OCI-M2 (cell line): ENCODE data around the gene TNK1.

Experiments used
- DNase-seq: peaks from one replicate; lab custom pipeline; 2025; ENCODE audit not compliant: unreplicated experiment; lab: John Stamatoyannopoulos, UW

The TNK1 gene

GRCh38 chr17:7389924-7390910 lies 9.3 kb downstream of the TNK1 start:
- no peak for DNase-seq

- DNase-seq, result no peak
Measured at GRCh38 chr17:7391307-7391706, 10.4 kb downstream of the TNK1 start.

DNA sequence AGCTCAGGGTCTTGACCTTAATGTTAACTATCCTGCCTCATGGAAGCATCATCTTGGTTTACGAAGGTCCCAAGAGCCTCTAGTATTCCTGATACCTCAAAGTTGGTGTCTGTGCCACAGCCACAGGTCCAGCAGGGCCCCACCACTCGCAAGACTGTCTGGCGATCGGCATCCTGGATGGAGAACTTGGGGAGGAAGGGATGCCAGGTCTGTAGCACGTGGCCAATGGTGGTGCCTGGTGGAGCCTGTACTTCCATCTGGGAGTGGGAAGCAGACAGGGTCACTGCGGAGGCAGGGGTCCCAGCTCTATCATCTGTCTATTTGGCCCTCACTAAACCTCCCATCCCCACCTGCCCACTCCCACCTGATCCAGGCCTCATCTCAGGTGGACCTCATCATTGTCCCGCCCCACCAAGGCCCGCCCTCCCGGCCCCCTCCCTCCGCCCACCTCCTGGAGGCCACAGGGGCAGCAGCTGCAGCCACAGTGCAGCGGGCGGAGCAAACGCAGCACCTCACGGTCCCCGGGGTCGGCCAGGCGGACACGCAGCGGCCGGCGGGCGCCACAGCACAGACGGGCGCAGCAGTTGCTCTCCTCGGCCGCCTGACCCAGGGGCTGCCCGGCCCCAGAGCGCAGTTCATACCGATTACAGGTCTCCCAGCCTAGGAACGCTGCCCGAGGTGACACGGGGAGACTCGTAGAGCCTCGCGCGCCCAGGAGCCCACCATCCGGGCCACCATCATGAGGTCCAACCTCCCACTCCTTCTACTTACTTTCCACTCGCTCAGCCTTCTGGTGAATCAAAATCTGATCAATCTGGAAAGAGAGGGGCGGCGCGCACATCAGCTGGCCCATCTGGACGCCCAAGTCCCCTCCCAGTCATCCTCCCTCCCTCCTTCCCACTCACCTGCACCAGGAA lies 12.1 kb downstream of the TNK1 start:
- no peak for DNase-seq

GRCh38 chr17:7393613-7394451 lies 12.9 kb downstream of the TNK1 start:
- no peak for DNase-seq

DNA sequence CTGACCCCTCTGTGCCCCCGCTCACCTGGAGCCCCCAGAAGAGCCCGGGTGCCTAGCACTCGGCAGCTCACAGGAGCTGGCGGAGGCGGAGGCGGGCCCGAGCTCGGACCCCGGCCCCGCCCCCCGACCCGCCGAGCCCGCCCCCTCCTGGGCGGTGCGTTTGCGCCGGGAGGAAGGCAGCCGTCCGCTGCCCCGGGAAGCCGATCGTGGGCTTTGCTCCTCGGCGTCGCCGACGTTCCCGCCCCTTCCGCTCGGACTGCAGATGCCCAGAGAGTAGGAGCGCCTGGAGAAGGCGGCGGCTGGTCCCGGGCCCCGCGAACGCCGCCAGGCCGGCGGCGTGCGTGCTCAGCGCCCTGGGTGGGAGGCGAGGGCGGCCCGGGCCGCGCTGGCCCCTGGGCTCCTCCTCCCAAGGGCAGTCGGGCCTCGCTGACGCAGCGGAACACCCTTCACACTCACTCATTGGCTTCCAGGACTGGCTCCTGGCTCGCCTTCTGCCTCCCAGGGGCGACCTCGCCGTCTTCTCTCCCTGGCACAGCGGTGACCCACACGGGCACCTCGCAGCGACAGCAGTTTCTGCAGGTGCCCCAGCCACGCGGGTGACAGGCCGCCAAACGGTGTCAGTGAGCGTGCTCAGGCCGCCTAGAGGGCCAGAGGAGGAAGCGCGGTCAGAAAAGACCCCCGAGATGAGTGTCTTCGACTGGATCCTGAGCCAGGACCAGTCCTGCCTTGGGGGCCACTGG lies 13.7 kb downstream of the TNK1 start, which contains the start of gene PLSCR3:
TSS of gene PLSCR3 (minus strand) at position 74 of the 740 bp plus-strand sequence. CDS start 415 bp downstream, outside the sequence.
- peak; percentile 6 for DNase-seq

DNA sequence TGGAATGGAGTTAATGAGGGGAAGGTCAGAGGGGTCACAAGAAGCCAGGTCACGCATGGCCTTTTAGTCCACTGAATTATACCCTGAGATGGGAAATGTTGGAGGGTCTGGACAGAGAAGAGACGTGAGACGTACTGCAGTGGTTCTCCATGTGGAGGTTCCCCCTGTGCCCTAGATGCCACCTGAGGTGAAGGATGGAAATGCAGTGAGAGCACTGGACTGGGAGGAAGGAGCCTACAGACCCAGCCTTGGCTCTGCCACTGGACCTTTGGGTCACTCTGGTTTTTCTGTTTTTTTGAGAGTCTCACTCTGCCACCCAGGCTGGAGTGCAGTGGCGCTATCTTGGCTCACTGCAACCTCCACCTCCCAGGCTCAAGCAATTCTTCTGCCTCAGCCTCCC lies 15.3 kb downstream of the TNK1 start:
- no peak for DNase-seq

GRCh38 chr17:7398612-7399011 lies 17.7 kb downstream of the TNK1 start:
- DNase-seq, result no peak

GRCh38 chr17:7403043-7403726 lies 22.3 kb downstream of the TNK1 start:
- DNase-seq, result no peak

- DNase-seq, result peak; percentile 59
Measured at GRCh38 chr17:7403727-7403976, 22.8 kb downstream of the TNK1 start.

GRCh38 chr17:7403977-7404736 lies 23.3 kb downstream of the TNK1 start, which contains the start of gene TMEM256:
Gene TMEM256 (minus strand): TSS chr17:7404097. CDS start chr17:7404084, 13 bp downstream.
- DNase-seq, result peak; percentile 87

DNA sequence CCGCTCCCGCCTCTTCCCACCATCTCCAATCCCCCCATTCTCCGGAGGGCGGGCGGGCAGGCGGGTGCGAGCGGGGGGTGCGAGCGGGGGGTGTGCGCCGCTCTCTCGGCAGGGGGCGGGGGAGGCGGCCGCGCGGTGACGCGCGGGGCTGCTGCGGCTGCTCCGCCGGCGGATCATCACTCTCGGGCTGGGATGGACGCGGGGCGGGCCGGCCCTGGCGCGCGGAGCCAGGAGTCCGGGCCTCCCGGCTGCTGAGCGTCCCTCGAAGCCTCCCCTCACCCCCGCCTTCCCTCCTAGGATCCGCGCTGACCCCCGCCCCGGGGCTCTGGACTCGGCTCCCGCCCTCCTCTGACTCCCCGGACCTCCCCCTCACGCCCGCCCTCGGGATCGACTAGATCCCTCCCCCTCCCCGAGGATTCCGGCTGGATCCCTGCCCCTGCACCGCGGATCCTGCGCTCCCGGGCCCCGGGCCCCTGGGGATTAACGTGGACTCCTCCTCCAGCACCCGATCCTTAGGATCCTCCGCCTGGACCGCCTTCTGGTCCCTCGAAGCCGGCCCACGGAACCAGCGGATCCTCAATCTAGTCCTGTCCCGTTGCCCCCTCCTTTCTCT lies 24.0 kb downstream of the TNK1 start:
- DNase-seq, result no peak

DNA sequence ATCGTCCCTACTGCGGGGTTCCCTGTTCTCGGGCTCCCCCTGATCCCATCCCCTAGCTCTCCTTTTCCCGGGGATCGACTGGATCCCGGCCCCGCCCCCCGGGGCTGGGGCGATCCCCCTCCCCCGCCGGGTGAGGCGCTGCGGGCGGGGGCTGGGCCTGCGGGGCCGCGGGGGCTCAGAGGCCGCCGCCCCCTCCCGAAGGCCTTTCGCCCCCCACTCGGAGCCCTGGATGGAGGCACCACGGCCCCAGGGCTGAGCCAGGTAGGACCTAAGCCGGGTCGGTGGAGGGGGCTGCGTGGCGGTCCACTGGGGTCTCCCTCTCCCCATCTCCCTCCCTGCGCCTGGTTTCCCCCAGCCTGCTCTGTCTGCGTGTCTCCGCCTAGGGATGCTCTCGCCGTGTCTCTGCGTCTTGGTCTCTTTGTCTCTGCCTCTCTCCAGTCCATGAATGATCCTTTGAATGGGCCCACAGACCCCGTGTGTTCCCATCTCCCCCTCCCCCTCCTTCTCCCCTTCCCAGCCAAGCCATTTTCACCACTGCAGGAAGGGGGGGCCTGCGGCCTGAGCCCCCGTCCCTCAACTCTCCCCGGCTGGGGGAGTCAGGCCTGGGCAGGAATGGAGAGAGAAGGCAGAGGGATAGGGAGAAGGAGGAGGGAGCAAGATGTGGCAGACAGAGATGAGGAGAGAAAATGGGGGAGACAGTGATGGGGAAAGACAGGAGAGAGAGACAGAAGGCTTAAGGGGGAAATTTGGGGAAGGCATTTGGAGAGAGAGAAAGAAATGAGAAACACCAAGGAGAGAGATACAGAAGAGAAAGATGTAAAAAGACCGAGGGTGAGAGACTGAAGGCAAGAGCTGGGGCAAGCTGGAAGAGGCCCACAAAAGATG lies 24.7 kb downstream of the TNK1 start:
- DNase-seq, result no peak

- DNase-seq, result no peak
Measured at GRCh38 chr17:7406235-7406825, 25.4 kb downstream of the TNK1 start.

DNA sequence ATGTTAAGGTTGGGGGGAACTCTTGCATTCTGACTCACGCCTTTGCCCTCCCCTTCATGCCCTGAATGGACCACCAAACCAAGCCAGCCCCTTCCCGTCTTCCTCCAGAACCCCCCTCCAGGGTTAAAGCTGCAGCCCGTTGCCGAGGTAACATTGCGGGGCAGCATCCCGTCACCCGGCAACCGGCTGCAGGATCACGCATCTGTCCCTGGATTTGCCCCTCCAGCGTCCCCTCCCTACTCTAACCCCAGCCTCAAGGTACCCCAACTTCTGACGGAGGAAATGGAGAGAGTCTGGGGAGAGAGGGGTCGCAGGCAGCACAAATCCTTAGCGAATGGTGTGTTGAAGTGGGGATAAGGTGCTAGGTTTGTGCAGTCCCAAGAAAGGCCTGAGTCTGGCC lies 26.2 kb downstream of the TNK1 start:
- DNase-seq, result no peak

DNA sequence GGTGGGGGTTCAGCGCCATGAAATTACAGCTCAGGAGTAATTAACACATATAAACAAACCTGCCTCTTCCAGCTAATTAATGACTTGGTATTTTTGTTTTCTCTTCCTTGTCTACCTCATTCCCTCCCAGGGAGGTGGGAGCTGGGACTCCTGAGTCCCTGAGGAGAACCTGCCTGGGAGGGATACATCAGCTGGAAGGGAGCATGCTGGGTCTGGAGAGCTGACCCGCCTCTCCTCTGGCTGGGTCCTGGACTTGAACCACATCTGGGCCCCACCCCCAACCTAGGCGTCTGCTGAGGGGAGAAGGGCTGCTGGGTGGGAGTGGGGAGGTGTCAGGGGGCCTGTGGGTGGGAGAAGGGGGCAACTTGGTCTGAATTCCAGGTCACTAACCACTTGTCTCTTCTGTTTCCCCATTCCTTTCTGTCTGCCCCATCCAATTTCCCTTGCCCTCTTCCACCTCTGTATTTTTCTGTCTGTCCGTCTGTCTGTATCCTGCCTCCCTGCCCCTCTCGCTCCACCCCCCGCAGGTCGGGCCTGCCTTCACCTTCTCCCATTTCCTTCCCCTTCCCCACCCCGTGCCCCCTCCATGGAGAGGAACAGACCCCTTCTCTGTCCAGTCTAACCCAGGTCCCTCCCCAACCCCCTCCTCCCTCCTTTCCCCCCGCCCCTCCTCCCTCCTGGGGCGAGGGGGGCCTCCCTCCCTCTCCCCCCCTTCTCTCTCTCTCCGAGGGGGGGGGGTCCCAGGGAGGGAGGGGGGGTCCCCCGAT lies 26.8 kb downstream of the TNK1 start, which contains the start of gene NLGN2:
TSS of gene NLGN2 (plus strand) at position 361 of the 767 bp plus-strand sequence. CDS start 411 bp downstream, outside the sequence.
- DNase-seq, result no peak

GRCh38 chr17:7408252-7408727 lies 27.4 kb downstream of the TNK1 start:
- no peak for DNase-seq
